Left ventricle myocardium inferior (tissue), 1 donor: Measurements from ENCODE around the gene AXIN1. TPM values are rescaled to one million over a fixed set of nuclear protein-coding genes. Genes with fewer than 3 reads are reported as not detected.

Experiments
- DNase-seq: peaks from one replicate; pipeline ENCODE4 v3.0.0-alpha.2; 2020
- H3K27ac ChIP-seq: fragments of 200-600 bp; replicated peaks from 2 replicates; pipeline ENCODE4 v1.8.0; 2021
- H3K27me3 ChIP-seq: fragments of 200-600 bp; 2 replicates; pipeline ENCODE4 v1.8.0; 2021; ENCODE audit warnings: low read depth
- H3K36me3 ChIP-seq: fragments of 200-600 bp; 2 replicates; pipeline ENCODE4 v1.8.0; 2021
- H3K4me1 ChIP-seq: fragments of 200-600 bp; 2 replicates; pipeline ENCODE4 v1.8.0; 2021
- H3K4me3 ChIP-seq: fragments of 200-600 bp; 2 replicates; pipeline ENCODE4 v1.8.0; 2021; ENCODE audit warnings: mild to moderate bottlenecking, moderate library complexity
- H3K9me3 ChIP-seq: fragments of 200-600 bp; replicated peaks from 2 replicates; pipeline ENCODE4 v1.8.0; 2021
- CTCF ChIP-seq: fragments of 200-600 bp; IDR thresholded peaks from 2 replicates; pipeline ENCODE4 v1.8.0; 2021; ENCODE audit warnings: antibody characterized with exemption, mild to moderate bottlenecking, borderline replicate concordance
- intact Hi-C: fragments of 100-400 bp; cut with micrococcal nuclease; formaldehyde crosslinking; loops from one replicate; pipeline ENCODE4 v1.11.0; 2022
- long read RNA-seq: library from polyadenylated mRNA; unstranded; transcript quantifications from one replicate; pipeline ENCODE4 v2.0.0, GENCODE V29; 2021
- total RNA-seq: library from RNA; stranded (reverse); fragmentation: NEBNext Ultra II Directional; extraction: Animal tissue kit (Norgen Biotek cat#: 25700); gene quantifications from one replicate; pipeline ENCODE4 v1.2.1, GENCODE V29; 2021
- donor health status: DM: no; HTN: yes; CAD: no; lungs with severe emphysema.

AXIN1 gene
- 12.2 TPM for total RNA-seq
- long read RNA-seq, transcript AXIN1-201 (11 exons, 3,643 nt) = minor isoform, 10 of 48 reads
- long read RNA-seq, transcript AXIN1-202 (10 exons, 3,324 nt) = major isoform, 11 of 48 reads
- long read RNA-seq, partial matches to known transcripts = 8 of 48 reads
- long read RNA-seq, other reads (novel, unspliced or antisense) = 19 of 48 reads

GRCh38 chr16:352547-353403, at the start of gene AXIN1:
AXIN1 (minus strand) TSS chr16:352723; CDS start chr16:347025, 5,698 bp downstream.
- TF ChIP-seq CTCF = peak; percentile 66
- no peaks in the 10 kb centered on the region for H3K9me3 ChIP-seq
- no peaks in the 10 kb centered on the region for H3K27me3 ChIP-seq
- H3K36me3 ChIP-seq = no peaks in the 10 kb centered on the region
- intact Hi-C loops = loop anchor here (10.0 kb wide), 1 partner anchor 128 kb away; the partner anchor contains the start of gene LUC7L
- H3K27ac ChIP-seq = peak within 1 kb of the TSS; percentile 77
- peaks cover 14% of the 10 kb centered on the region for H3K4me1 ChIP-seq
- peak within 1 kb of the TSS; percentile 80 for H3K4me3 ChIP-seq
- DNase-seq = peak; percentile 100

GRCh38 chr16:401468-402348, 49.2 kb upstream of the AXIN1 start, which contains the start of gene DECR2:
DECR2 (plus strand) TSS chr16:401885; CDS start chr16:401964, 79 bp downstream.
- peak; percentile 67 for TF ChIP-seq CTCF
- Histone ChIP-seq H3K27me3 (no peaks in the 10 kb centered on the region), H3K4me1 (peaks cover 35% of the 10 kb centered on the region), H3K9me3 (no peaks in the 10 kb centered on the region), H3K36me3 (peaks cover 6% of the 10 kb centered on the region), H3K27ac (peak within 1 kb of the TSS; percentile 96), H3K4me3 (peak within 1 kb of the TSS; percentile 80)
- intact Hi-C loops = no loop called here
- peak; percentile 98 for DNase-seq

GRCh38 chr16:400061-400591, 47.6 kb upstream of the AXIN1 start:
- TF ChIP-seq CTCF = no peak
- no peaks in the 10 kb centered on the region for H3K9me3 ChIP-seq
- H3K4me3 ChIP-seq = peak overlapping the region; percentile 80
- intact Hi-C loops = no loop called here
- H3K27ac ChIP-seq = peak overlapping the region; percentile 96
- H3K27me3 ChIP-seq = no peaks in the 10 kb centered on the region
- H3K36me3 ChIP-seq = peaks cover 6% of the 10 kb centered on the region
- H3K4me1 ChIP-seq = peaks cover 42% of the 10 kb centered on the region
- DNase-seq = no peak

GRCh38 chr16:399340-400019, 47.0 kb upstream of the AXIN1 start:
- Histone ChIP-seq H3K27me3 (no peaks in the 10 kb centered on the region), H3K9me3 (no peaks in the 10 kb centered on the region), H3K4me1 (peaks cover 42% of the 10 kb centered on the region), H3K36me3 (peaks cover 6% of the 10 kb centered on the region), H3K4me3 (no peak overlapping the region), H3K27ac (no peak overlapping the region)
- DNase-seq = no peak
- intact Hi-C loops = no loop called here
- TF ChIP-seq CTCF = no peak
